ENCODE results near the gene SHOX.

Gene SHOX

DNA sequence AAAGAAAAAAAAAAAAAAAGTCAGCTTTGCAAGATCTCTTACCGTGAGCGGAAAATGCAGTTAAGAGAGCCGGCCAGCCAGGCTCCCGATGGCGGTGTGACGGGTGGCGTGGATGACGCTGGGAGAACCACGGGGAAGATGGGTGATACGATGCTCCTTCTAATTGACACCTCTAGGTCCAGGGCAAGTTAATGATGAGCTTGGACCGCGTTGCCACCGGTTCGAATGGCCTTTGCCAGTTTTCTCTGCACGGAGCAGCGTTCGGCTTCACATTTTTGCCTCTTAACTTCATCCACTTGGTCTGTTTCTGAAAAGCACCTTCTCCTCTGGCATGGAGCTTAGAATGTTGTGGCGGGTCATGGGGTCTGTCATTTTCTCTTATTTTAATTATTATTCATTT is 33.2 kb downstream of the SHOX start:
- Mint-ChIP-seq H3K4me1 (no peaks in the 10 kb centered on the region), H3K27ac (no peak overlapping the region), H3K36me3 (peaks cover 6% of the 10 kb centered on the region), H3K4me3 (no peak overlapping the region), H3K9me3 (peaks cover 7% of the 10 kb centered on the region)
- ATAC-seq (no peak), DNase-seq (ENCODE audit: low spot score in 2 of 2) (no peak)

DNA sequence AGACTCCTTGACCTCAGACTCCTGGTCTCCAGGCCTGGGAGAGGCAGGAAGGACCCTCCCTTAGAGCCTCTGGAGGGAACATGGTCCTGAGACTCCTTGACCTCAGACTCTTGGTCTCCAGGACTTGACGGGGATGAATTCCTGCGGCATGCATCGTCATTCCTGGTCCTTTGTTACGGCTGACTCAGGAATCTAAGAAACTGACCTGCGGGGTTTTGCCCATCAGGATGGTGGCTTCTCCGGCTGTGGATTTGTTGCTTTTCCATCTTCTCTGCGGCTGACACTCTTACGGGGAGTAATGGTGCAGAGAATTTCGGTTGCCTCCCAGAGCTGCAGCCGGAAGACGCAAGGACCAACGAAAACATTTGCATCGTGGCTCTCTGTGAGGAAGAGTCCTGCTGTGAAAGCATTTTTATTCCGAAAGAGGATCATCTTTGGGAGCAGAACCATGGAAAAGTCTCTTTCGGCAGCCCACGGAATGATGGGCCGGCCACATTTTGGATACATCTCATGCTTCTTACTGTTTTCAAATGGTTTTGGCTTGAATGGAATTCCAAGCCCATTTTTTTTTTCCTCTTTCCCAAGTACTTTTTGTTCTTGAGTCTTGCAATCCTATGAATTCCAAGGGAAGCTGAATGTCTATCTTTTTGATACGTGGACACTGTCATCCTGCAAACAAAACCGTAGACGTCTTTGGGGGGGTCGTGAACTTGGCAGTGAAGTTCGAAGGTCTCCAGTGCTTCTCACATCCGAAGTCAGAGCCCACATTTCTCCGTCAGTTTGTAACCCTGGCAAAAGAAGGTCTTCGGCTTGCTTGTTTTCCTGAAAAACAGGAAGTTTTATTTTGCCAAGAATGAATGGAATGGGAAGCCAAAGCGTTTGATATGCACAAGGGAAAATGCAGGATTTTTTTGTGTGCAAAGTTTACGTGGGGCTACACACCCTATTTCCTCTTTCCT is 36.5 kb downstream of the SHOX start:
- no peak for ATAC-seq
- Mint-ChIP-seq H3K27ac (no peak overlapping the region), H3K9me3 (peaks cover 7% of the 10 kb centered on the region), H3K4me1 (no peaks in the 10 kb centered on the region), H3K36me3 (peaks cover 6% of the 10 kb centered on the region), H3K4me3 (no peak overlapping the region)
- no peak for DNase-seq (ENCODE audit: low spot score in 2 of 2)

DNA sequence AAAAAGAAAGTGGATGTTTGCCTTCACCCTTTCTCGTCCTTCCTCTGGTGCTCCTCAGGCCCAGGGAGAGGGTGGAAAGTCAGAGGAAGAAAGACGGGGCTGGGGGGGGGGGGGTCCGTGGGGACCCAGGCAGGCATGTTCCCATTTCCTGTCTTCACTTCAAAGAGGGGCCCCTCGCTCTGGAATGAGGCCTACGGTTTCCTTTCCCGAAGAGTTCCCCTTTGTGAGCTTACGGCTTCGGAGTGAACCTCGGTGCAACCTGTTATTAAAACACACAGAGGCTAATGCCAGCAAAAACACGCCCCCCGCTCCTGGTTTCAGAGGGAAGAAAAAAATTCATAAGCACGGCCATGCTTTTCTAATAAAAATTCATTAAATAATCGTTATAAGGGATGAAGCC is 40.1 kb downstream of the SHOX start:
- no peak for DNase-seq (ENCODE audit: low spot score in 2 of 2)
- no peak for ATAC-seq
- Mint-ChIP-seq H3K4me3 (no peak overlapping the region), H3K36me3 (peaks cover 6% of the 10 kb centered on the region), H3K4me1 (no peaks in the 10 kb centered on the region), H3K27ac (no peak overlapping the region), H3K9me3 (peaks cover 14% of the 10 kb centered on the region)

DNA sequence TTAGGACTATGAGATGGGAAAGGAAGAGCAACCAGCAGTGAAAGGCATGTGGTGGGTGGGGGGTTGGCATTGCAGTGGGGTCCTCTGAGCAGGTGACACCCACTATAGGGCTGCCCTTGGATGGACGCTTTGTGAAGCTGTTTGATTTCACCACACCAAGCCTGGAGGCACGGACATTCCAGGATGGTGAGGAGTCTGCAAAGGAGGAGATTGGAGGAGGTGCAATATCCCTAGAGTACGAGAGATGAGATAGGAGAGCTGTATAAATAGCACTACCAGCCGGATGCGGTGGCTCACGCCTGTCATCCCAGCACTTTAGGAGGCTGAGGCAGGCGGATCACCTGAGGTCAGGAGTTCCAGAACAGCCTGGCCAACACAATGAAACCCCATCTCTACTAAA is 42.3 kb downstream of the SHOX start:
- no peaks in the 10 kb centered on the region for H3K4me1 Mint-ChIP-seq
- H3K27ac Mint-ChIP-seq = no peak overlapping the region
- H3K36me3 Mint-ChIP-seq = peaks cover 6% of the 10 kb centered on the region
- no peak overlapping the region for H3K4me3 Mint-ChIP-seq
- ATAC-seq (no peak), DNase-seq (ENCODE audit: low spot score in 2 of 2) (no peak)
- H3K9me3 Mint-ChIP-seq = peaks cover 9% of the 10 kb centered on the region

DNA sequence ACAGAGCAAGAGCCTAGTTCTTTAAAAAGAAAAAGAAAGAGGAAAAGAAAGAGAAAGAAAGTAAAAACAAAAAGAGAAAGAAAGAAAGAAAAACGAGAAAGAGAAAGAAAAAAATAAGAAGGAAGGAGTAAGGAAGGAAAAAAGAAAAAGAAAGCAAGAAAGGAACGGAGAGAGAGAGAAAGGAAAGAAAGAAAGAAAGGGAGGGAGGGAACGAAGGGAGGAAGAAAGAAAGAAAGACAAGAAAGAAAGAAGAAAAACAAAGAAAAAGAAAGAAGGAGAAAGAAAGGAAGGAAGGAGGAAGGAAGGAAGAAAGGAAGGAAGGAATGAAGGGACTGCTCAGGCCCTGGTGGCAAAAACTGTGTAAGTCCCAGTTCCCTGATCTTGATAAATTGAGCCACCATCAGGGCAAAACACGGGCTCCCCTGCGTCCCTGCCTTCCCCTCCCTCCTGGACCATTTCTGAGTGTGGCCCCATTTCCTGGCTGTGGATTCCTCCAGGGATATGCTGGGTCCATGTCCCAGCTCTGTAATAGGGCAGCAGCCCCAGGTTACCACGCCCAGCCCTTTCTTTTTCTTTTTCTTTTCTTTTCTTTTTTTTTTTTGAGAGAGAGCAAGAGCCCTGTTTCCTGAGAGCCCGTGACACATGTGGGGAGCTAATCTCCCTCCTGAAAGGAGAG is 44.8 kb downstream of the SHOX start:
- Mint-ChIP-seq H3K9me3 (peaks cover 12% of the 10 kb centered on the region), H3K4me1 (no peaks in the 10 kb centered on the region), H3K36me3 (no peaks in the 10 kb centered on the region), H3K27ac (no peak overlapping the region), H3K4me3 (no peak overlapping the region)
- no peak for DNase-seq (ENCODE audit: low spot score in 2 of 2)
- ATAC-seq = no peak

DNA sequence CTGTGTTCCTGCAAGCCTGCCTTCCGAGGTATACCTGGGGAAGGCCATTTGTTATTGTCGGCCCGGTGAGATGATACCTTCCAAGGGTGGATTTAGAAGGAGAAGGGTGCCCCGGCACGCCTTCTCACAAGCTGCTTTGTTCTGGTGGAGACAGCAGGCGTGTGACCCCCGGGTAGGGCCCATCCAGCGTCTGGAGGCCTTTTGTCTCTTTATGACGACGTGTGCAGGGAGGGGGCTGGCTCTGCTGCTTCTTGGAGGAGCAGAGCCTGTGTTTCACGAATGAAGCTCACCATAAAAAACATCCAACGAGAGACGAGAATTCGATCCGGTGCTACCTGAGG is 45.3 kb downstream of the SHOX start:
- no peak for DNase-seq (ENCODE audit: low spot score in 2 of 2)
- no peak for ATAC-seq
- Mint-ChIP-seq H3K9me3 (peaks cover 12% of the 10 kb centered on the region), H3K4me1 (no peaks in the 10 kb centered on the region), H3K4me3 (no peak overlapping the region), H3K36me3 (no peaks in the 10 kb centered on the region), H3K27ac (no peak overlapping the region)

DNA sequence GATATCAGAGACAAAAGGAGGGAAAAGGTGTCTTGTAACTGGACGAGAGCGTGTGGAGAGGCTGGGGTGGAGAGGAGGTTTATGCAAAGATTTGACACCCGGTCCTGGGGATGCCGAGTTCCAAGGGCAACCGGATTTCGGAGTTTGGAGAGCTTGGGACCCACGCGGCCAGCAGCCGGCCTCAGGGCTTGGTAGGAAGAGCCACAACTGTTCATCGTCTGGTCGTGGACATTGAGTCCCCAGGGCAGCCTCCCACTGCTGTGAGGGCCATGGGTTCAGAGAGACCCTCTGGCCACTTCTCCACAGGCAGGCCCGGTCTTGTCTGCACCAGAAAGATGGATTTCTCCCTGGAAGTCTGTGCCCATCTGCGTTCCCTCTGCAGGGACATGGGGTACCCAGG is 46.8 kb downstream of the SHOX start:
- H3K9me3 Mint-ChIP-seq = peaks cover 23% of the 10 kb centered on the region
- no peak overlapping the region for H3K27ac Mint-ChIP-seq
- DNase-seq (ENCODE audit: low spot score in 2 of 2) = no peak
- H3K36me3 Mint-ChIP-seq = no peaks in the 10 kb centered on the region
- H3K4me1 Mint-ChIP-seq = no peaks in the 10 kb centered on the region
- no peak overlapping the region for H3K4me3 Mint-ChIP-seq
- ATAC-seq = no peak

DNA sequence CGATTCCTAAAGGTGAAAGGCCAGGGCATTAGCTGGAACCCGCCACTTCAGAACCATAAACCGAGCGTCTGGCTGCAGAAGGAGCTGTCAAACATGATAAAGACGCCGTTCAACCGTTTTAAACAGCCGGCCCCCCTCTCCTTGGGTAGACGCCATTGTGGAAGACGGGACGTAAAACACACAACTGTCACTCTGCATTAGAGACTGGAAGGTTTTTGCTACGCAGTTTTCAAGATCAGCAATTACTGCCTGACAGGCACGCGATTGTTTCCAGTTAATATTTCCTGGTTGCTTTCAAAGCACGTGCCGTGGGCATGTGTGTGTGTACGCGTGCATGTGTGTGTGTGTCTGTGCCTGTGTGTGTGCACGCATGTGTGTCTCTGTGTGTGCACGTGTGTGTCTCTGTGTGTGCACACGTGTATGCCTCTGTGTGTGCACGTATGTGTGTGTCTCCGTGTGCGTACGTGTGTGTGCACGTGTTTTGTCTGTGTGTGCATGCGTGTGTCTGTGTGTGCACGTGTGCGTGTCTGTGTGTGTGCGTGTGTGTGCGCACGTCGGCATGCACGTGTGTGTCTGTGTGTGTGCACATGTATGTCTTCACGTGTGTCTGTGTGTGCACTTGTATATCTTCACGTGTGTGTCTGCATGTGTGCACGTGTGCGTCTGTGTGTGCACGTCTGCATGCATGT is 48.8 kb downstream of the SHOX start:
- Mint-ChIP-seq H3K4me3 (no peak overlapping the region), H3K9me3 (peaks cover 18% of the 10 kb centered on the region), H3K4me1 (no peaks in the 10 kb centered on the region), H3K36me3 (no peaks in the 10 kb centered on the region), H3K27ac (no peak overlapping the region)
- DNase-seq (ENCODE audit: low spot score in 2 of 2) (no peak), ATAC-seq (no peak)

DNA sequence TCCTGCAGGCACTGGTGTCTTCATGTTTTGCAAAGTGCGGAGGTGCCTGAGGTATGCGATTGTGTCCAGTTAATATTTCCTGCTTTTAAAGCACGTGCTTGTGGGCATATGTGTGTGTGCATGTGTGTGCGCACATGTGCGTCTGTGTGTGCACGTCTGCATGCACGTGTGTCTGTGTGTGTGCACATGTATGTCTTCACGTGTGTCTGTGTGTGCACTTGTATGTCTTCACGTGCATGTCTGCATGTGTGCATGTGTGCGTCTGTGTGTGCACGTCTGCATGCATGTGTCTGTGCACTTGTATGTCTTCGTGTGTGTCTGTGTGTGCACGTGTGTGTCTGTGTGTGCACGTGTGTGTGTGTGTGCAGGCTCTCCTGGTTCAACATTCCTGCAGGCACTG is 49.5 kb downstream of the SHOX start:
- H3K4me1 Mint-ChIP-seq = no peaks in the 10 kb centered on the region
- H3K27ac Mint-ChIP-seq = no peak overlapping the region
- ATAC-seq (no peak), DNase-seq (ENCODE audit: low spot score in 2 of 2) (no peak)
- no peaks in the 10 kb centered on the region for H3K36me3 Mint-ChIP-seq
- H3K9me3 Mint-ChIP-seq = peaks cover 17% of the 10 kb centered on the region
- no peak overlapping the region for H3K4me3 Mint-ChIP-seq

DNA sequence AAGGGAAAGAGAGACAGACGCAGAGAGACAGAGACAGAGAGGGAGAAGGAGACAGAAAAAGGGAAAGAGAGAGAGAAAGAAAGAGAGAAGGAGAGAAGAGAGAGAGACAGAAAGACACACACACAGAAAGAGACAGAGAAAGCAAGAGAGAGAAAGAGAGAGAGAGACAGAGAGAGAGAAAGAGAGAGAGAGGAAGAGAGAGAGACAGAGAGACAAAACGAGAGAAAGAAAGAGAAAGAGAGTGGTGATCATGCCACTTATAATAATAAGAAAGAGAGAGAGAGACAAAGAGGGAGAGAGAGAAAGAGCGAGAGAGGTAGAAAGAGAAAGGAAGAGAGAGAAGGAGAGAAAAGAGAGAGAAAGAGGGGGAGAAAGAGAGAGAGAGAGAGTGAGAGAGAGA is 51.4 kb downstream of the SHOX start:
- Mint-ChIP-seq H3K9me3 (peaks cover 20% of the 10 kb centered on the region), H3K27ac (no peak overlapping the region), H3K4me3 (no peak overlapping the region), H3K36me3 (no peaks in the 10 kb centered on the region), H3K4me1 (no peaks in the 10 kb centered on the region)
- ATAC-seq (no peak), DNase-seq (ENCODE audit: low spot score in 2 of 2) (no peak)

DNA sequence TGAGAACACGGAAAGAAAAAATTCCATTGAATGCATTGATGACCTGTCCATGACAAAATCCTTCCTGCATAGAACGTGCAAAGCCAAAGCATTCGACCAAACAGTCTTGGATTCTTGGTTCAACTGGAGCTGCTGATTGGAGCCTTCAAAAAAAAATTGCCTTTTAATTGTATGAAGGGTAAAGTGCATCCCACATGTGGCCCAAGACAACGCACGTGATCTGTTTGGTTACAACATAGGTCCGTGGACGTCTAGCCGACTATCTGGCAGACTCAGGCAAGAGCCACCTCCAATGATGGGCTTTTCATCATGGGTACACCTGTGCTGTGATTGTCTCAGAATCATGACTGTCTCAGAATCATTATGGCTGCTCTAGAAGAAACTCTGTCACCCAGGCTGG is 52.3 kb downstream of the SHOX start:
- no peak for ATAC-seq
- H3K9me3 Mint-ChIP-seq = peaks cover 20% of the 10 kb centered on the region
- no peak overlapping the region for H3K4me3 Mint-ChIP-seq
- no peaks in the 10 kb centered on the region for H3K36me3 Mint-ChIP-seq
- no peak for DNase-seq (ENCODE audit: low spot score in 2 of 2)
- H3K27ac Mint-ChIP-seq = no peak overlapping the region
- no peaks in the 10 kb centered on the region for H3K4me1 Mint-ChIP-seq

DNA sequence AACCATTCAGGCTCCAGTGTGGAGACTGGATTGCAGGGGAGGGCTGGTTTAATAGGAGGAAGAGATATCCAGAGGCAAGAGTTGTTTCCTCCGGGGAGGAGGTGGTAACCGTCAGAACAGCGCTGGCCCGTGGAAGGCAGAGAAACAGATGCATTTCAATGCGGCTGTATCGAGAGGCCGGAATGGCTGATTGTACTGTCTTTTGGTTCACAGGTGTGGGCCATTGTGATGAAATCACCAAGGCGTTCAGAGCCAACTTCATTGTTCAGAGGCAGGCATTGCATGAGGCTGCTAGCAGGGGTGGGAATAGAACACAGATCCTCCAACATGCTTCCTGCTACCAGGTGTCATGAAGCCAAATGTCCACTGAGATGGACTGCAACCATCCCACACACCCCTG is 53.0 kb downstream of the SHOX start:
- Mint-ChIP-seq H3K36me3 (no peaks in the 10 kb centered on the region), H3K27ac (no peak overlapping the region), H3K4me1 (no peaks in the 10 kb centered on the region), H3K4me3 (no peak overlapping the region), H3K9me3 (peaks cover 20% of the 10 kb centered on the region)
- ATAC-seq (no peak), DNase-seq (ENCODE audit: low spot score in 2 of 2) (no peak)

DNA sequence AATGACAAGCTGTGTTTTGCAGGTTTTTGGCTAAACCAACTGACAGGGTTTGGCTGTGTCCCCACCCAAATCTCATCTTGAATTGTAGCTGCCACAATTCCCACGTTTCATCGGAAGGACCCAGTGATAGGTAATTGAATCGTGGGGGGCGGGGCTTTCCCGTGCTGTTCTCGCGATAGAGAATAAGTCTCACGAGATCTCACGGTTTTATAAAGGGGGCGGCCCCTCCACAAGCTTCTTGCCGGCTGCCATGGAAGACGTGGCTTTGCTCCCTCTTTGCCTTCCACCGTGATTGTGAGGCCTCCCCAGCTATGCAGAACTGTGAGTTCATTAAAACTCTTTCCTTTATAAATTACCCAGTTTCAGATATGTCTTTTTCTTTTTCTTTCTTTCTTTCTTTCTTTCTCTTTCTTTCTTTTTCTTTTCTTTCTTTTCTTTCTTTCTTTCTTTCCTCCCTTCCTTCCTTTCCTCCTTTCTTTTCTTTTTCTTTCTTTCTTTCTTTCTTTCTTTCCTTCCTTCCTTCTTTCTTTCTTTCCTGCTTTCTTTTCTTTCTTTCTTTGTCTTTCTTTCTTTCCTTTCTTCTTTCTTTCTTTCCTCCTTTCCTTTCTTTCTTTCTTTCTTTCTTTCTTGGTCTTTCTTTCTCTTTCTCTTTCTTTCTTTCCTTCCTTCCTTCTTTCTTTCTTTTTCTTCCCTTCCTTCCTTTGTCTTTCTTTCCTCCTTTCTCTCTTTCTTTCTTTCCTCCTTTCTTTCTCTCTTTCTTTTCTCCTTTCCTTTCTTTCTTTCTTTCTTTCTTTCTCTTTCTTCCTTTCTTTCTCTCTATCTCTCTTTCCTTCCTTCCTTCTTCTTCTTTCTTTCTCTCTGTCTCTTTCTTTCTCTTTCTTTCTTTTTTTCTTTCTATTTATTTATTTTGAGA is 54.8 kb downstream of the SHOX start:
- no peak for DNase-seq (ENCODE audit: low spot score in 2 of 2)
- Mint-ChIP-seq H3K4me3 (no peak overlapping the region), H3K4me1 (no peaks in the 10 kb centered on the region), H3K27ac (no peak overlapping the region), H3K9me3 (peaks cover 17% of the 10 kb centered on the region), H3K36me3 (no peaks in the 10 kb centered on the region)
- no peak for ATAC-seq

DNA sequence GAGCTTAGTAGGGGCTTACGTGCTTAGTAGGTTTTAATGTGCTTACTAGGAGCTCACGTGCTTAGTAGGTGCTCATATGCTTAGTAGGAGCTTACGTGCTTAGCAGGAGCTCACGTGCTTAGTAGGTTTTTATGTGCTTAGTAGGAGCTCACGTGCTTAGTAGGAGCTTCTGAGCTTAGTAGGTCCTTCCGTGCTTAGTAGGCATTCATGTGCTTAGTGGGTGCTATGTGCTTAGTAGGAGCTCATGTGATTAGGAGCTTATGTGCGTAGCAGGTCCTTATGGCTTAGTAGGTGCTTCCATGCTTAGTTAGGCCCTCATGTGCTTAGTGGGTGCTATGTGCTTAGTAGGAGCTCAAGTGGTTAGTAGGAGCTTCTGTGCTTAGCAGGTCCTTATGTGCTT is 59.4 kb downstream of the SHOX start:
- no peak overlapping the region for H3K4me3 Mint-ChIP-seq
- no peaks in the 10 kb centered on the region for H3K4me1 Mint-ChIP-seq
- H3K27ac Mint-ChIP-seq = no peak overlapping the region

DNA sequence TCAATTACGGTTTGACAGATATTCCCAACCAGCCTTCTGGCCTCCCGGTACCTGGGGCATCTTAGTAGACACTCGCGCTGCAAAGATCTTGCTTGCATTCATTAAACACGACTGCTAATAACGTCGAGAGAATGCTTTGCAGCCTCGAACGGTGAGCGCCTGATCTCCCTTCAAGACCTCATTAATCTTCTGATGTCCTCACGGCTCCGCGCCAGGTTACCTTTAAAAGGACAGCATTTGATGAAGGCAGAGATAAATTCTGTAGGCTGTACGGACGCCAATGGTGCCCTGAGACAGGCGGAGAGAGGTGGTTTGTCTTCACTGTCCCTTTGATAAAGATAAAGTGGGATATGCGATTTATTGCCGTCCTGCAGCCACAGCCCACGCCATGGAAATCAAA is 64.2 kb downstream of the SHOX start:
- H3K4me1 Mint-ChIP-seq = no peaks in the 10 kb centered on the region
- no peaks in the 10 kb centered on the region for H3K36me3 Mint-ChIP-seq
- H3K9me3 Mint-ChIP-seq = peaks cover 10% of the 10 kb centered on the region
- H3K4me3 Mint-ChIP-seq = no peak overlapping the region
- DNase-seq (ENCODE audit: low spot score in 2 of 2) = no peak
- no peak for ATAC-seq
- no peak overlapping the region for H3K27ac Mint-ChIP-seq

More for the DNA sequence above, 59.4 kb downstream of the SHOX start:
- no peak for ATAC-seq
- H3K36me3 Mint-ChIP-seq = no peaks in the 10 kb centered on the region
- DNase-seq (ENCODE audit: low spot score in 2 of 2) = no peak
- peaks cover 13% of the 10 kb centered on the region for H3K9me3 Mint-ChIP-seq

Data from stimulated activated effector memory CD8-positive, alpha-beta T cell treated with anti-CD3 and anti-CD28 coated beads, Interleukin-12 subunit alpha, Interleukin-12 subunit beta, amount 100 ng/mL, for 72 hours (primary cell).